Gastrocnemius medialis (tissue), 4 donors: Measurements from ENCODE around the gene HCRT.

Source experiments
- CTCF ChIP-seq, 5 experiments: fragments of 450-650 bp in 3 of 5; fragments of 200-600 bp in 2 of 5; sonication (generic) in 2 of 5; IDR thresholded peaks in 4 of 5; conservative IDR thresholded peaks in 1 of 5; 1 replicate in 4 of 5; 2 replicates in 1 of 5; pipeline ENCODE4 v1.5.1; 2016 to 2019; ENCODE audit warnings: antibody characterized with exemption in 5 of 5, mild to moderate bottlenecking in 3 of 5, moderate library complexity in 3 of 5
- POLR2A ChIP-seq, 2 donors: fragments of 450-650 bp; IDR thresholded peaks; one replicate each; pipeline ENCODE4 v1.6.1; 2017; ENCODE audit warnings: antibody characterized with exemption in 2 of 2, mild to moderate bottlenecking in 2 of 2, moderate library complexity in 2 of 2

GRCh38 chr17:42178817-42179216 lies 6.4 kb downstream of the HCRT start:
- TF ChIP-seq CTCF (IDR thresholded peaks at IDR 0.05 in 4 of 5, conservative IDR thresholded peaks at IDR 0.05 in 1 of 5) (no peak), POLR2A (IDR thresholded peaks at IDR 0.05) (no peak)
